ENCODE results near the gene FBXO42.

- TF ChIP-seq CHD4 (IDR thresholded peaks at IDR 0.05; ENCODE audit: borderline replicate concordance): no peak
- no peak for TF ChIP-seq CBX2 (IDR thresholded peaks at IDR 0.05; ENCODE audit: borderline replicate concordance, low read depth)
- no peak for TF ChIP-seq CEBPB (IDR thresholded peaks at IDR 0.05)
- no peak for TF ChIP-seq SMC3 (IDR thresholded peaks at IDR 0.05)
- TF ChIP-seq, protein P1, sequence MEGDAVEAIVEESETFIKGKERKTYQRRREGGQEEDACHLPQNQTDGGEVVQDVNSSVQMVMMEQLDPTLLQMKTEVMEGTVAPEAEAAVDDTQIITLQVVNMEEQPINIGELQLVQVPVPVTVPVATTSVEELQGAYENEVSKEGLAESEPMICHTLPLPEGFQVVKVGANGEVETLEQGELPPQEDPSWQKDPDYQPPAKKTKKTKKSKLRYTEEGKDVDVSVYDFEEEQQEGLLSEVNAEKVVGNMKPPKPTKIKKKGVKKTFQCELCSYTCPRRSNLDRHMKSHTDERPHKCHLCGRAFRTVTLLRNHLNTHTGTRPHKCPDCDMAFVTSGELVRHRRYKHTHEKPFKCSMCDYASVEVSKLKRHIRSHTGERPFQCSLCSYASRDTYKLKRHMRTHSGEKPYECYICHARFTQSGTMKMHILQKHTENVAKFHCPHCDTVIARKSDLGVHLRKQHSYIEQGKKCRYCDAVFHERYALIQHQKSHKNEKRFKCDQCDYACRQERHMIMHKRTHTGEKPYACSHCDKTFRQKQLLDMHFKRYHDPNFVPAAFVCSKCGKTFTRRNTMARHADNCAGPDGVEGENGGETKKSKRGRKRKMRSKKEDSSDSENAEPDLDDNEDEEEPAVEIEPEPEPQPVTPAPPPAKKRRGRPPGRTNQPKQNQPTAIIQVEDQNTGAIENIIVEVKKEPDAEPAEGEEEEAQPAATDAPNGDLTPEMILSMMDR (IDR thresholded peaks at IDR 0.05): no peak
- TF ChIP-seq MAX (IDR thresholded peaks at IDR 0.05): no peak
- TF ChIP-seq, protein P2, sequence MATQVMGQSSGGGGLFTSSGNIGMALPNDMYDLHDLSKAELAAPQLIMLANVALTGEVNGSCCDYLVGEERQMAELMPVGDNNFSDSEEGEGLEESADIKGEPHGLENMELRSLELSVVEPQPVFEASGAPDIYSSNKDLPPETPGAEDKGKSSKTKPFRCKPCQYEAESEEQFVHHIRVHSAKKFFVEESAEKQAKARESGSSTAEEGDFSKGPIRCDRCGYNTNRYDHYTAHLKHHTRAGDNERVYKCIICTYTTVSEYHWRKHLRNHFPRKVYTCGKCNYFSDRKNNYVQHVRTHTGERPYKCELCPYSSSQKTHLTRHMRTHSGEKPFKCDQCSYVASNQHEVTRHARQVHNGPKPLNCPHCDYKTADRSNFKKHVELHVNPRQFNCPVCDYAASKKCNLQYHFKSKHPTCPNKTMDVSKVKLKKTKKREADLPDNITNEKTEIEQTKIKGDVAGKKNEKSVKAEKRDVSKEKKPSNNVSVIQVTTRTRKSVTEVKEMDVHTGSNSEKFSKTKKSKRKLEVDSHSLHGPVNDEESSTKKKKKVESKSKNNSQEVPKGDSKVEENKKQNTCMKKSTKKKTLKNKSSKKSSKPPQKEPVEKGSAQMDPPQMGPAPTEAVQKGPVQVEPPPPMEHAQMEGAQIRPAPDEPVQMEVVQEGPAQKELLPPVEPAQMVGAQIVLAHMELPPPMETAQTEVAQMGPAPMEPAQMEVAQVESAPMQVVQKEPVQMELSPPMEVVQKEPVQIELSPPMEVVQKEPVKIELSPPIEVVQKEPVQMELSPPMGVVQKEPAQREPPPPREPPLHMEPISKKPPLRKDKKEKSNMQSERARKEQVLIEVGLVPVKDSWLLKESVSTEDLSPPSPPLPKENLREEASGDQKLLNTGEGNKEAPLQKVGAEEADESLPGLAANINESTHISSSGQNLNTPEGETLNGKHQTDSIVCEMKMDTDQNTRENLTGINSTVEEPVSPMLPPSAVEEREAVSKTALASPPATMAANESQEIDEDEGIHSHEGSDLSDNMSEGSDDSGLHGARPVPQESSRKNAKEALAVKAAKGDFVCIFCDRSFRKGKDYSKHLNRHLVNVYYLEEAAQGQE (IDR thresholded peaks at IDR 0.05): no peak
- TF ChIP-seq, protein P3, sequence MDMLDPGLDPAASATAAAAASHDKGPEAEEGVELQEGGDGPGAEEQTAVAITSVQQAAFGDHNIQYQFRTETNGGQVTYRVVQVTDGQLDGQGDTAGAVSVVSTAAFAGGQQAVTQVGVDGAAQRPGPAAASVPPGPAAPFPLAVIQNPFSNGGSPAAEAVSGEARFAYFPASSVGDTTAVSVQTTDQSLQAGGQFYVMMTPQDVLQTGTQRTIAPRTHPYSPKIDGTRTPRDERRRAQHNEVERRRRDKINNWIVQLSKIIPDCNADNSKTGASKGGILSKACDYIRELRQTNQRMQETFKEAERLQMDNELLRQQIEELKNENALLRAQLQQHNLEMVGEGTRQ (IDR thresholded peaks at IDR 0.05): no peak
- TF ChIP-seq POLR2A (IDR thresholded peaks at IDR 0.05; ENCODE audit: low read length): no peak
- TF ChIP-seq FOXS1 (CRISPR knock-in tag; IDR thresholded peaks at IDR 0.05): no peak
- no peak for TF ChIP-seq JUN (IDR thresholded peaks at IDR 0.05)
- TF ChIP-seq ZFP36 (IDR thresholded peaks at IDR 0.05; ENCODE audit: borderline replicate concordance, partially characterized antibody): no peak
- no peak for TF ChIP-seq KDM1A (IDR thresholded peaks at IDR 0.05; ENCODE audit: low read depth)
Observed at GRCh38 chr1:16256478-16256877, 95.8 kb downstream of the FBXO42 start.
